Right forelimb (tissue), 1 donor: ENCODE measurements around the gene TIAM2.

Experiments used
- DNase-seq: peaks from one replicate; pipeline ENCODE4 v3.0.0-alpha.2; 2018

The TIAM2 gene

GRCh38 chr6:155026022-155026705 is 31.0 kb downstream of the TIAM2 start:
- no peak for DNase-seq

- DNase-seq: no peak
Measured at GRCh38 chr6:155026706-155027045, 31.6 kb downstream of the TIAM2 start.

- no peak for DNase-seq
Measured at GRCh38 chr6:155030148-155030720, 35.1 kb downstream of the TIAM2 start.

GRCh38 chr6:155031091-155031490 is 36.0 kb downstream of the TIAM2 start:
- no peak for DNase-seq

- DNase-seq: no peak
Measured at GRCh38 chr6:155033021-155033791, 38.1 kb downstream of the TIAM2 start.

GRCh38 chr6:155036907-155037306 is 41.8 kb downstream of the TIAM2 start:
- no peak for DNase-seq

DNA sequence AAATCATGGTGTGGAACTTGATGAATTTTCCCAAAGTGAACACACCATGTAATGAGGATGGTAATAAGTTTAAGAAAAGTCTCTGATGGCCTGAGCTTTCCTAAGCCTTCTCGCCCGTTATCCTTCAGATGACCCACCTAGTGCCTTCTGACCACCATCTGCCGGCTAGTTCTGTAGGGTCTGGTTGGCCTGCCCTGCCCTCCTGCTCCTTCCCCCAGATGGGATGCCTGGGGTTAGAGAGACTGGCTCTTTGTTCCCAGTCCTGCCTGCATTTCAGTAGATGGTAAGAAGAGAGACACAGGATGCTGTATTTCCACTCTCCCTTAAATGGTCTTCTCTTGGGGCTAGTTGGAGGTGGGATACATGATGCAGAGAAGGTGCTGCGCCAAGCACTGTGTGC is 43.0 kb downstream of the TIAM2 start:
- DNase-seq: no peak

DNA sequence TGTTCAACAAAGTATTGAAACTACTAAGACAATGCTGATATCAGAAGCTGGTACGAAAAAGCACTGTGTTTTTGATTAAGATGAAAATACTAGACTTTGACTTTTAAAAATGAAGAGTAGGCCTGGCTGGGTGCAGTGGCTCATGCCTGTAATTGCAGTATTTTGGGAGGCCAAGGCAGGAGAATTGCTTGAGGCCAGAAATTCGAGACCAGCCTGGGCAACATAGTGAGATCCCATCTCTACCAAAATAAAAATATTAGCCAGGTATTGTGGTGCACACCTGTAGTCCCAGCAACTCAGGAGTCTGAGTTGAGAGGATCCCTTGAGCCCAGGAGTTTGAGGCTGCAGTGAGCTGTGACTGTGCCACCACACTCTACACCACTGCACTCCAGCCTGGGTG is 43.4 kb downstream of the TIAM2 start:
- no peak for DNase-seq

DNA sequence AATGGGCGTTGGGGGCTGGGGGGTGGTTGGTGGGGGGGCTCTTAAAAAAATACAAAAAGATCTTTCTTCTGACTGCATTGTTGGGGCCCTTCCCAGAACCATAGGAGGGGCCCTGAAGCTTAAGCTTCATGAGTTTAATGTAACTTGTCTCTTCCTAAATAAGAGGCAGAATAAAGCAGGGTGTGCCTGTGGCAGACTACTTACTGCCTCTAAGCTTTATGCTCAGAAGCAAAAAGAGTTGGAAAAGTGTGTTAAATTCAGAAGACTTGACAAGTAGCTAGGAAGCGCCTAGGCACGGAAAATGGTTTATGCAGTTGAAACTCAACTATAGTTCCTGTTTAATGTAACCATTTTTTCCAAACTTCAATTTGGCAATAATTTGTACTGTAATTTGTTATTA is 44.5 kb downstream of the TIAM2 start:
- DNase-seq: no peak

DNA sequence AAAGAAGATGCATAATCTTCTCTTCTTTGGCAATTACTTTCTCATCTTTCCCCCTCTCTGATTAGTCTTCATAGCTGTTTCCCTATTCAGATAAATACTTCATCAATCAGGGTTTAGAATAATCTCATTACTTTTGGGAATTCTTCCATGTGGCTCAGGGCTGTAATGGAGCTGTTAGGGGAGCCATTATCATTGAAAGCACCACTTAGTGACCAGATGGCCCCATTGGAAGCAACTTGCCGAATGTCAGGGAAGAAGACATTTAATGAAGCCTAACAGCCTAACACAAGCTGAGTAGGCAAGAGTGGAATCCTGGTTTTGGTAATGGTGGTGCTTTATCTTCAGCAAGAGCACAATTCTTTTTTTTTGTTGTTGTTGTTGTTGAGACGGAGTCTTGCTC is 45.0 kb downstream of the TIAM2 start:
- DNase-seq: no peak

GRCh38 chr6:155040901-155041650 is 46.0 kb downstream of the TIAM2 start:
- no peak for DNase-seq

DNA sequence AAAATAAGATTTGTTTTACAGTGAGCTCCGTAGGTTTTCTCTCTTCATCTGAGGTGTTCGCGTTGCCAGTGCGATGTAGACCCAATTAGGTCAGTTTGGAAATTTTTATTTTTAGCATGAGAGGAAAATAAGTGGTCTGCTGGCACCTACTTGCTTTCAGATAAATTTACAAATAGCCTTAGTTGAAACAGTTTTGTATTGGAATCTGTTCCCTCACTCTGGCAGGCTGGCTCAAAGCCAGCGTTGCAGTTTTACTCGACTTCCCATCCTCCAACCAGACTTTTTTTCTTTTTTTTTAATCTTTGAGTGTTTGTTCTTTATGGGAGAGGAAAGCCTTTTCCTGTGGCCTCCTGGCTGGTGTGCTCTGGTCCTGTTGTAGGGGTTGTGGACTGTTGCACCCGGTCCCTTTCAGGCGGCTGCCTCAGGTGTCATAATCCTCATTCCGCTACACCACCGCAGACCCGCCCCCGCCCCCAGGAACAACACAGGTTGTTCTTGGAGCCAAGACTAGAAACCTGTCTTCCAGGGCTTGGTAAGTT is 46.7 kb downstream of the TIAM2 start:
- DNase-seq: no peak

- DNase-seq: no peak
Measured at GRCh38 chr6:155042983-155043382, 47.9 kb downstream of the TIAM2 start.

DNA sequence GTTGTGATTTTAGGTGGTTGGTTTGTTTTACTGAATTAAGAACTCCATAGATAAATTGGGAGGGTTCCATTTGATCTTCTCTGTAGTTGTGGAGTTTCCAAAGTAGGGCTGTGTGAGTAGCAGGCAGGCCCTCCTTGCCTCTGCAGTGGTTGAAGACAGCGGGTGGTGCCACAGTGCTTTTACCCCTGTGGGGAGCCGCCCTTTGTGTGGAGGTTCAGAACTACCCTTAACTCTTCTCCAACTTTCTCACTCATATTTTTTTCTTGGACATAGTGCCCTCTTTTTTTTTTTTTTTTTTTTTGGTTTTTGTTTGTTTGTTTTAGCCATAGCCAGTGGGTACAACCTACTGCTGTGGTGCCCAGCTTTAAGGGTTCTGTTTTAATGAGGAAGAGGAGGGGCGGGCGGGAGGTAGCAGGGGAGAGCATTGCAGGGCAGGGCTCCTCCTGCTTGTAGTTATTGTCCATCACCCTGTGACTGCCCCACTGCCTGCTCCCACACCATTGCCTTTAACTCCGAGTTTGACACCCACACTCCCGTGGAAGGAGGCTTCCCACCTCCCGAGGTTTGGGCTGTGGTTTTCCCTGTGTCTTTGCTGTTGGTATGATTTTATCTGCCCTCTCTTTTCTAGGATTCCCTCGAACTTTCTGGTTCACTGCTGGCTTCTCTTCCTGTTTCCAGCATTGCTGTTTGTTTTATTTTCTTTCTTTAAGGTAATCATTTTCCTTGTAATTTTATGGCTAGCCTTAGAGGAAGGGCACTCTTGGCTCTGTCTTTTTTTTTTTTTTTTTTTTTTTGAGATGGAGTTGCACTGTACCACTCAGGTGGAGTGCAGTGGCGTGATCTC is 50.7 kb downstream of the TIAM2 start:
- no peak for DNase-seq

DNA sequence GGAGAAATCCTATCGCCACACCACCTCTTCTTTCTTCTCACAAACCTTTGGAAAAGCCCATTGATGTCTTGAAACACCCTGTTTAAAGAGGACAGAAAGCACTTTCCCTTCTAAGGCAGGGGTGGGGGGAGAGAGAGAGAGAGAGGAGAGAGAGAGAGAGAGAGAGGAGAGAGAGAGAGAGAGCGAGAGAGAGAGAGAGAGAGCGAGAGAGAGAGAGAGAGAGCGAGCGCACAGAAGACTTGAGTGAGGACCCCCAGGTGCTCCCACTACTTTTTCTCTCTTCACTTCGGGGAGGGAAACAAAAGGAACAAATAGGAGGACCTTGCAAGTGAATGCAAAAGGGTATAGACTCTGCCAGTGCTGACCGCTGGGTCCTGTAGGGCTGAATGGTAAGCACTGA is 52.4 kb downstream of the TIAM2 start:
- no peak for DNase-seq

- no peak for DNase-seq
Measured at GRCh38 chr6:155050311-155050710, 55.2 kb downstream of the TIAM2 start.

DNA sequence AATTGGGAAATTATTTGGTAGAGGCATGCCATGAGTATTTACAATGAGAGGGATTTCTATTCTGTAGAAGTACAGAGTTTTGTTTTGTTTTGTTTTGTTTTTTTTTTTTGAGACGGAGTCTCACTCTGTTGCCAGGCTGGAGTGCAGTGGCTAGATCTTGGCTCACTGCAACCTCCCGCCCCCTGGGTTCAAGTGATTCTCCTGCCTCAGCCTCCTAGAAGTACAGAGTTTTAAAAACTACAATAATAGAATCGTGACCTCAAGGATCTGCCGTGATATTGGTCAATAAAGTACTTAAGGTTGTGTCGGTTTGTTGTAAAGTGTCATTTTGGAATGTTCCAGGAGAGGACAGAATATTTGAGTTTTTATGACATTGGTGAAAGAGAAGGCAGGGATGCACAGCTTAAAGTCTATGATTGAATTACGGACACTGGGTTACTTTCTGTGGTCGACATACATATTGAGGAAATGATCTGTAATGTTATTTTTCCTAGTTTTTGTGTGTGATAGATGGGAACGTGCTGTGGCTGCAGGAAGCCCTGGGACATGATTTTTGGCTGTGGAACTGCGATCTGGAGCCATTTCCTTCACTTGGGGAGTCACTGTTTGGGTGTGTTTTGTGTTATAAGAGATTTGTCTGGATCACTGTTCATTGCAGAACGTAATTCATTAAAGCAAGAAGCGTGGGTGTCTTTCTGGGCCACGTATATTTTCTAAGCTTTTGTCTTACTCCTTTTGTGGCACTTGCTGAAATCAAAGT is 59.6 kb downstream of the TIAM2 start:
- no peak for DNase-seq

DNA sequence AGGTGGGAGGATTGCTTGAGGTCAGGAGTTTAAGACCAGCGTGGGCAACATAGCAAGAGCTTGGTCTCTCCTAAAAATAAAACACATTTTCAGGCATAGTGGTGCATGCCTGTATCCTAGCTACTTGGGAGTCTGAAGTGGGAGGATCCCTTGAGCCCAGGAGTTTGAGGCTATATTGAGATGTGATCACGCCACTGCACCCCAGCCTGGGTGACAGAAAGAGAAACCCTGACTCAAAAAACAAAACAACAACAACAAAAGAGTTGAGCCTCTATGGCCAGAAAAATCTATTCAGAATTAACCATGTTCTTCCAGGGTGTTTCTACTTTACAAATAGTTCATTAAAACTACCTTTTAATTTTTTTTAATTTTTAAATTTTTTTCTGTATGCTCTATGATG is 60.6 kb downstream of the TIAM2 start:
- no peak for DNase-seq

- no peak for DNase-seq
Measured at GRCh38 chr6:155056756-155057155, 61.6 kb downstream of the TIAM2 start.

DNA sequence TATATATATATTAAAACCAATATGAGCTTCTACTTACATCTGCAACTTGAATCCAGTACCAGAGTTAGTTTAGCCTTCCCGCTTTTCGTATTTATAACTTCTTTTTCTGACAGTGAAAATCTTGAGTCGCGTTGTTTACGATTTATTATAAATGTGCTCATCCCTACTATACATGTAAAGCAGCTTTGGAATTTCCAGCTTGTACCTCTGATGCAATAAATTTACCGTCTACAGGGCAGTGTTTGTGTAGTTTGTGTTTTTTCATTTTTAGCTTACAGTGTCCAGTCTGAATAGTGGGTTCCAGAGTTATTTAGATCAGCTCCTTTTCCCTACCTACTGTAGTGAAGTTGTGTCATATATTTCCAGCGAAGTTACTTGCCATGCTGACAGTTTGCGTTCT is 66.3 kb downstream of the TIAM2 start:
- DNase-seq: no peak

DNA sequence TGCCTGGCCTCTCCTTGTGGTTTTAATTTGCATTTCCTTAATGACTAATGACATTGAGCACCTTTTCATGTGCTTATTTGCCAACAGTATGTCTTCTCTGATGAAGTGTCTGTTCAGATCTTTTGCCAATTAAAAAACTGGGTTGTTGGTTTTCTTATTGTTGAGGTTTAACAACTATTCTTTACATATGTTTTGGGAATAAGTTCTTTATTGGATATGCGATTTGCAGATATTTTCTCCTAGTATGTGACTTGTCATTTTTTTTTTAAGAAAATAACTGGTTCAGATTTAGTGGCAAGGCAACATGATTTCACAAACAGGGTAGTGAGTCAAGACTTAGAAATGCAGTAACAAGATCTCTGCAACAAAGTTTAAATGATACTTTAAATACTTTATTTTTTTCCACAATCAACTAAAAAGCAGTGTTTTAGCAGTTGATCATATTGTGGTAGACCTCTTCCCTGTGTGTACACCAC is 67.8 kb downstream of the TIAM2 start:
- no peak for DNase-seq

GRCh38 chr6:155064303-155064702 is 69.2 kb downstream of the TIAM2 start:
- no peak for DNase-seq
